ENCODE results near the gene OSBPL3.

The OSBPL3 gene

DNA sequence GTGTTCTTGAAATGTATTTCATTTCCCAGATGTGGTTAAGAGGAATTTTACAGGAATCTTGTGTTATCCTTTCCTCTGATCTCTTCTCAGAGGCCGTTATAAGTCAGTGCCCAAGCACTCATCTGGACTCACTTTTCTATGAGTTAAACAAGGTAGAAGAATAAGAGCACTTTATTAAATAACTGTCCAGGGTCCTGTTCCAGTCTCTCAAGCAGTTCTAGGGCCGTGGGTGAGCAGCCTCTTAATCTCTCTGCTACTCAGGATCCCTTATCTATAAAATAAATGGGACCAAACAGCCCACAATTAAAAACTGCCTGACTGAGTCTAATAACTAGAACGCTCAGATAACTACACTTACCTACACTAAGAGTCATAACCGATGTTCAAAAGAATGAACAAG lies 111.2 kb downstream of the OSBPL3 start:
- H3K4me3 ChIP-seq (ENCODE audit: low read length): no peak overlapping the region
- H3K4me1 ChIP-seq (ENCODE audit: control insufficient read depth, low read depth, low read length): no peaks in the 10 kb centered on the region
- no peaks in the 10 kb centered on the region for H3K27me3 ChIP-seq (ENCODE audit: control insufficient read depth, insufficient read depth, low read length)
- no peak overlapping the region for H3K9ac ChIP-seq (ENCODE audit: low read length)
- H3K9me3 ChIP-seq (ENCODE audit: control insufficient read depth, low read depth, low read length): no peaks in the 10 kb centered on the region
- no peak overlapping the region for H3K27ac ChIP-seq (ENCODE audit: low read length)
- no peaks in the 10 kb centered on the region for H3K36me3 ChIP-seq (ENCODE audit: control insufficient read depth, low read depth, low read length)

- no peak overlapping the region for H3K27ac ChIP-seq (ENCODE audit: low read length)
- no peak overlapping the region for H3K4me3 ChIP-seq (ENCODE audit: low read length)
- no peaks in the 10 kb centered on the region for H3K4me1 ChIP-seq (ENCODE audit: control insufficient read depth, low read depth, low read length)
- no peak overlapping the region for H3K9ac ChIP-seq (ENCODE audit: low read length)
- no peaks in the 10 kb centered on the region for H3K9me3 ChIP-seq (ENCODE audit: control insufficient read depth, low read depth, low read length)
- H3K27me3 ChIP-seq (ENCODE audit: control insufficient read depth, insufficient read depth, low read length): no peaks in the 10 kb centered on the region
- no peaks in the 10 kb centered on the region for H3K36me3 ChIP-seq (ENCODE audit: control insufficient read depth, low read depth, low read length)
Observed at GRCh38 chr7:24866004-24866615, 113.9 kb downstream of the OSBPL3 start.

- no peaks in the 10 kb centered on the region for H3K36me3 ChIP-seq (ENCODE audit: control insufficient read depth, low read depth, low read length)
Observed at GRCh38 chr7:24864214-24864817, 115.7 kb downstream of the OSBPL3 start.

GRCh38 chr7:24863626-24864025 lies 116.4 kb downstream of the OSBPL3 start:
- Histone ChIP-seq H3K9ac (ENCODE audit: low read length) (no peak overlapping the region), H3K36me3 (ENCODE audit: control insufficient read depth, low read depth, low read length) (no peaks in the 10 kb centered on the region), H3K4me1 (ENCODE audit: control insufficient read depth, low read depth, low read length) (no peaks in the 10 kb centered on the region), H3K27ac (ENCODE audit: low read length) (no peak overlapping the region), H3K27me3 (ENCODE audit: control insufficient read depth, insufficient read depth, low read length) (no peaks in the 10 kb centered on the region), H3K4me3 (ENCODE audit: low read length) (no peak overlapping the region), H3K9me3 (ENCODE audit: control insufficient read depth, low read depth, low read length) (no peaks in the 10 kb centered on the region)

More at GRCh38 chr7:24864214-24864817, 115.7 kb downstream of the OSBPL3 start:
- Histone ChIP-seq H3K9ac (ENCODE audit: low read length) (no peak overlapping the region), H3K4me1 (ENCODE audit: control insufficient read depth, low read depth, low read length) (no peaks in the 10 kb centered on the region), H3K27ac (ENCODE audit: low read length) (no peak overlapping the region), H3K4me3 (ENCODE audit: low read length) (no peak overlapping the region), H3K27me3 (ENCODE audit: control insufficient read depth, insufficient read depth, low read length) (no peaks in the 10 kb centered on the region), H3K9me3 (ENCODE audit: control insufficient read depth, low read depth, low read length) (no peaks in the 10 kb centered on the region)

- Histone ChIP-seq H3K9me3 (ENCODE audit: control insufficient read depth, low read depth, low read length) (no peaks in the 10 kb centered on the region), H3K4me1 (ENCODE audit: control insufficient read depth, low read depth, low read length) (no peaks in the 10 kb centered on the region), H3K27me3 (ENCODE audit: control insufficient read depth, insufficient read depth, low read length) (no peaks in the 10 kb centered on the region), H3K4me3 (ENCODE audit: low read length) (no peak overlapping the region), H3K27ac (ENCODE audit: low read length) (no peak overlapping the region), H3K36me3 (ENCODE audit: control insufficient read depth, low read depth, low read length) (no peaks in the 10 kb centered on the region), H3K9ac (ENCODE audit: low read length) (no peak overlapping the region)
Observed at GRCh38 chr7:24862461-24862860, 117.5 kb downstream of the OSBPL3 start.

DNA sequence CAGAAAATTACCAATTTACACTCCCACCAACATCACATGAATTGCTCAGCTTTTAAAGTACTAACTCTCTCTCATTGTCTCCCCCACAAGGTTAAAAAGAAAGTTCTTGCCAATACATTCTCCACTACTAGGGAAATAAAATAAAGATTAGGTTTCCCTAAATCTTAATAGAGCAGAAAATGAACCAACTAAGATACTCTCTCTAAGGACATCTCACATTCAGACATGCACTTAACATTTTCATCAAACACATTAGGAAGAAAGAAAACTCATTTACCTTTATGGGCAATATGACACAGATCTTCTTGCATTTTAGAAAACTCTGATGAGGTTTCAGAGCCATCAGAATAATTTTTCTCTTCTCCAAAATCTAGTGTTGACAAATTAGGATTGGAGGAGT lies 118.6 kb downstream of the OSBPL3 start:
- H3K4me1 ChIP-seq (ENCODE audit: control insufficient read depth, low read depth, low read length): no peaks in the 10 kb centered on the region
- no peaks in the 10 kb centered on the region for H3K27me3 ChIP-seq (ENCODE audit: control insufficient read depth, insufficient read depth, low read length)
- H3K4me3 ChIP-seq (ENCODE audit: low read length): no peak overlapping the region
- H3K27ac ChIP-seq (ENCODE audit: low read length): no peak overlapping the region
- no peaks in the 10 kb centered on the region for H3K9me3 ChIP-seq (ENCODE audit: control insufficient read depth, low read depth, low read length)
- H3K36me3 ChIP-seq (ENCODE audit: control insufficient read depth, low read depth, low read length): no peaks in the 10 kb centered on the region
- no peak overlapping the region for H3K9ac ChIP-seq (ENCODE audit: low read length)

DNA sequence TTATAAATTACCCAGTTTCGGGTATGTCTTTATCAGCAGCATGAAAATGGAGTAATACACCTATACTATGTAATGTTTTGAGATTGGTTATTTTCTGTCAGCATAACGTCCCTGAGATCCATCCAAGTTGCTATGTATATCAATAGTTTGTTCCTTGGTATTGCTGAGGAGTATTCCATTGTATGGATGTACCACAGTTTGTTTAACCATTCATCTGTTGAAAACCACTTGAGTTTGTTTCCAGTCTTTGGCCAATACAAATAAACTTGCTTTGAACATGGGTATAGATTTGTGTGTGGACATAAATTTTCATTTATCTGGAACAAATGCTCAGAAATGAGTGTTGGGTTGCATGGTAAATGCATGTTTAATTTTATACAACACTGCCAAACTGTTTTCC lies 119.4 kb downstream of the OSBPL3 start:
- Histone ChIP-seq H3K4me3 (ENCODE audit: low read length) (no peak overlapping the region), H3K36me3 (ENCODE audit: control insufficient read depth, low read depth, low read length) (no peaks in the 10 kb centered on the region), H3K9me3 (ENCODE audit: control insufficient read depth, low read depth, low read length) (no peaks in the 10 kb centered on the region), H3K4me1 (ENCODE audit: control insufficient read depth, low read depth, low read length) (no peaks in the 10 kb centered on the region), H3K9ac (ENCODE audit: low read length) (no peak overlapping the region), H3K27me3 (ENCODE audit: control insufficient read depth, insufficient read depth, low read length) (no peaks in the 10 kb centered on the region), H3K27ac (ENCODE audit: low read length) (no peak overlapping the region)

- Histone ChIP-seq H3K4me3 (ENCODE audit: low read length) (no peak overlapping the region), H3K27ac (ENCODE audit: low read length) (no peak overlapping the region), H3K27me3 (ENCODE audit: control insufficient read depth, insufficient read depth, low read length) (no peaks in the 10 kb centered on the region), H3K9ac (ENCODE audit: low read length) (no peak overlapping the region), H3K9me3 (ENCODE audit: control insufficient read depth, low read depth, low read length) (no peaks in the 10 kb centered on the region), H3K4me1 (ENCODE audit: control insufficient read depth, low read depth, low read length) (peaks cover 7% of the 10 kb centered on the region), H3K36me3 (ENCODE audit: control insufficient read depth, low read depth, low read length) (no peaks in the 10 kb centered on the region)
Observed at GRCh38 chr7:24858108-24858977, 121.6 kb downstream of the OSBPL3 start.

- Histone ChIP-seq H3K9me3 (ENCODE audit: control insufficient read depth, low read depth, low read length) (no peaks in the 10 kb centered on the region), H3K27me3 (ENCODE audit: control insufficient read depth, insufficient read depth, low read length) (no peaks in the 10 kb centered on the region), H3K36me3 (ENCODE audit: control insufficient read depth, low read depth, low read length) (no peaks in the 10 kb centered on the region)
Observed at GRCh38 chr7:24857623-24858022, 122.4 kb downstream of the OSBPL3 start.

DNA sequence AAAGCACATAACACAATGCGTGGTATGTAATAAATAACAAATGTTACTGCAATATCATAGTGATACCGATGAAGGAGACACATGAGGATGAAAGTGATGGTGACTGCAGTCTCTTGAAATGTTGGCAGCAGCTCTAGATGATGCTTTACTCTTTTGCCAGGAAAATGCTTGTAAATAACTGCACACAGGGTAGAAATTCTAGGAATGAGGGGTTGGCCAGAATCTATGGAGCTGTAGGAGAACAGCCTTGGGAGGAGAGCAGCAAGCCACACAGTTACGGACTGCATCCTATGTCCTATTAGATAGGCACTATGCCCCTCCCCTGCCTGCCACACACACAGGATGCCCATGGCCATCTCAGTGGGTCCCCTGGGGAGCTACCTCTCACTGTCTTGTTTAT lies 125.1 kb downstream of the OSBPL3 start:
- H3K4me3 ChIP-seq (ENCODE audit: low read length): no peak overlapping the region
- no peaks in the 10 kb centered on the region for H3K9me3 ChIP-seq (ENCODE audit: control insufficient read depth, low read depth, low read length)
- H3K27me3 ChIP-seq (ENCODE audit: control insufficient read depth, insufficient read depth, low read length): no peaks in the 10 kb centered on the region
- H3K27ac ChIP-seq (ENCODE audit: low read length): no peak overlapping the region
- no peaks in the 10 kb centered on the region for H3K36me3 ChIP-seq (ENCODE audit: control insufficient read depth, low read depth, low read length)
- no peak overlapping the region for H3K9ac ChIP-seq (ENCODE audit: low read length)
- peaks cover 7% of the 10 kb centered on the region for H3K4me1 ChIP-seq (ENCODE audit: control insufficient read depth, low read depth, low read length)

More at GRCh38 chr7:24857623-24858022, 122.4 kb downstream of the OSBPL3 start:
- Histone ChIP-seq H3K9ac (ENCODE audit: low read length) (no peak overlapping the region), H3K4me3 (ENCODE audit: low read length) (no peak overlapping the region), H3K27ac (ENCODE audit: low read length) (no peak overlapping the region), H3K4me1 (ENCODE audit: control insufficient read depth, low read depth, low read length) (peaks cover 7% of the 10 kb centered on the region)

GRCh38 chr7:24851786-24852185 lies 128.2 kb downstream of the OSBPL3 start:
- no peaks in the 10 kb centered on the region for H3K9me3 ChIP-seq (ENCODE audit: control insufficient read depth, low read depth, low read length)
- no peak overlapping the region for H3K9ac ChIP-seq (ENCODE audit: low read length)
- peaks cover 7% of the 10 kb centered on the region for H3K4me1 ChIP-seq (ENCODE audit: control insufficient read depth, low read depth, low read length)
- H3K27ac ChIP-seq (ENCODE audit: low read length): no peak overlapping the region
- H3K36me3 ChIP-seq (ENCODE audit: control insufficient read depth, low read depth, low read length): no peaks in the 10 kb centered on the region
- H3K4me3 ChIP-seq (ENCODE audit: low read length): no peak overlapping the region
- H3K27me3 ChIP-seq (ENCODE audit: control insufficient read depth, insufficient read depth, low read length): no peaks in the 10 kb centered on the region

Measured in iPS-18a (cell line).